ENCODE results near the gene MAML3. TPM values are rescaled to one million over a fixed set of nuclear protein-coding genes. Genes with fewer than 3 reads are reported as not detected.
A peak's percentile ranks its signal among the peaks of the same experiment; 100 is the strongest.

The MAML3 gene
- polyA plus RNA-seq, 6 donors from 2014 or later: 0.37 to 2.7 (median 1.1) TPM

DNA sequence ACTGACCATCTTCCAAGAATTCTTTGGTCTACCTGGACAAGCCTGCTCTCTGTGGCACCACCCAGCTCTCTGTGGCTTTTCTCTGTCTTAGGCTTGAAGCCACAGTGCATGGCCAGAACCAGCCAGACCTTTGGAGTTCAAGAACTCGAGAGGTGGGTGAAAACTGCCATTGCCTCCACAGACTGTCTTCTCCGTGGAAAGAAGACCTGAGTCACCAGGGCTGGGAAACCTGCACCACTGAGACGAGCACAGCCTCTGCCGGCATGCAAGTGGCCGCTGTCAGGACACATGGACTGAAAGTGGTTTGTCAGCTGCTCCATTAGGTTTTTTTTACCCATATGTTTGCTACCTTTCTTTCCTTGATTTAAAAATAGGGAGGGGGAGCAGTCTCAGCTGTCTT is 413.9 kb downstream of the MAML3 start:
- H3K27ac Mint-ChIP-seq: peak overlapping the region in 2 of 6 donors; percentile 14 to 15
- no peak for DNase-seq
- no peak overlapping the region for H3K4me3 Mint-ChIP-seq
- peaks cover 0 to 6% (median 5%) of the 10 kb centered on the region in 3 donors for H3K4me1 Mint-ChIP-seq
- ATAC-seq (ENCODE audit: low read depth in 2 of 2): no peak
- no peaks in the 10 kb centered on the region for H3K36me3 Mint-ChIP-seq
- H3K9me3 Mint-ChIP-seq: no peaks in the 10 kb centered on the region
- H3K27me3 Mint-ChIP-seq: peaks cover 0 to 9% (median 7%) of the 10 kb centered on the region in 3 donors

DNA sequence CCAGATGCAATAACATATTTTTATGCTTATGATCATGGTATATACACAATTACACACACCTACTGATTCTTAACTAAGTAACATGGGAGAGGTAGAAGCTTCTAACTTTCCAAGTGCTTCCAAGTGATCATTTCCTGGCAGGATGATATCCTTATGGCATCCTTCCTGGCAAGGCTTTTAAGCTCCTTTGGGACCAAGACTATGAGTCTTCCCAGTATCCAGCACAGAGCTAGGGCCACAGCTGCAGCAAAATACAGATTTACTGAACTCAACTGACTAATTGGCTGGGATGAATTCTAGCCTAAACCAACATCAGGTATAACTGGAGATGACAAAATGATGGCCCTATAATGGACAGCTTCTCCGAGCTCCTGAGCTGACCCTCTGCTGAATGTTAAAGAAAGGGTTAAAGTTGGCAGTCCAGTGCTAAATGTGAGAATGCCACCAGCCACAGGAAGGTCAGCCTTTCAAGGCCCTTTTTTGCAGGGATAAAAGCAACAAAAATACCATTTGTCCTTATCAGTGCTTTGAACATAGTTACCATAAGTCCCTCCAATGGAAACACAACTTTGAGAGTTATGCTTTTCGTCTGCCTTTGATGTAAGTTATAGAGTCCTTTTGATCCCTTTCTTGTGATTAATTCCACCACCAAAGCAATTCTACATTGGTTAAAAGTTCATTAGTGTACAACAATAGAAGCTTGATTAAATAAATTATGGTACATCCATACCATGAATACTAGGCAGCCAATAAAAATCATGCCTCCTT is 415.0 kb downstream of the MAML3 start:
- Mint-ChIP-seq H3K27me3 (peaks cover 0 to 20% (median 13%) of the 10 kb centered on the region in 3 donors), H3K9me3 (no peaks in the 10 kb centered on the region), H3K36me3 (no peaks in the 10 kb centered on the region), H3K4me1 (peaks cover 4 to 17% (median 13%) of the 10 kb centered on the region in 3 donors), H3K4me3 (no peak overlapping the region), H3K27ac (no peak overlapping the region)
- DNase-seq: no peak
- no peak for ATAC-seq (ENCODE audit: low read depth in 2 of 2)

DNA sequence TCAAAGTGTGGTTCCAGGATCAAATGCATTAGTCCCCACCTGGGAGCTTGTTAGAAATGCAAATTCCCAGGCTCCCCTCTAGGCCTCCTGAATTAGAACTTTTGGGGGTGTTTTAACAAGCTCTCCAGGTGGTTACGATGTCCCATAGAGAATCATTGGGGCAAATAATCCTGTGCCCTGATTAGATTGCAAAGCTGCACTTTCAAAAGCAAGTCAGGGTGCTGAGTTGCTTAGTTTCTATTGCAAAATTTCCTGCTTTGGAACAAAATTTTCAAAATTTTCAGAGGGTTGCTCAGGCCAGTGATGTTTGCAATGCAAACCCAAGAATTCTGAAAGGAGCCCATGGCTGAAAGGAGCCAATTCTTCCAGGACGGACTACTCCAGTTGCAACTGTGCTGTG is 417.3 kb downstream of the MAML3 start:
- H3K4me1 Mint-ChIP-seq: peaks cover 4 to 17% (median 13%) of the 10 kb centered on the region in 3 donors
- no peak for DNase-seq
- ATAC-seq (ENCODE audit: low read depth in 2 of 2): no peak
- no peaks in the 10 kb centered on the region for H3K36me3 Mint-ChIP-seq
- no peaks in the 10 kb centered on the region for H3K9me3 Mint-ChIP-seq
- H3K27me3 Mint-ChIP-seq: peaks cover 6 to 33% (median 24%) of the 10 kb centered on the region in 3 donors
- H3K27ac Mint-ChIP-seq: peak overlapping the region in 4 of 6 donors; percentile 34 to 91 (median 74)
- H3K4me3 Mint-ChIP-seq: peak overlapping the region in 3 of 8 donors; percentile 24 to 85 (median 69)

- ATAC-seq (ENCODE audit: low read depth in 2 of 2): no peak
- Mint-ChIP-seq H3K9me3 (no peaks in the 10 kb centered on the region), H3K4me3 (peak overlapping the region; percentile 20 to 85 (median 73)), H3K36me3 (no peaks in the 10 kb centered on the region), H3K4me1 (peaks cover 4 to 17% (median 13%) of the 10 kb centered on the region in 3 donors), H3K27ac (peak overlapping the region; percentile 34 to 91 (median 86)), H3K27me3 (peaks cover 6 to 33% (median 24%) of the 10 kb centered on the region in 3 donors)
- no peak for DNase-seq
Observed at GRCh38 chr4:139736274-139736660, 417.7 kb downstream of the MAML3 start.

DNA sequence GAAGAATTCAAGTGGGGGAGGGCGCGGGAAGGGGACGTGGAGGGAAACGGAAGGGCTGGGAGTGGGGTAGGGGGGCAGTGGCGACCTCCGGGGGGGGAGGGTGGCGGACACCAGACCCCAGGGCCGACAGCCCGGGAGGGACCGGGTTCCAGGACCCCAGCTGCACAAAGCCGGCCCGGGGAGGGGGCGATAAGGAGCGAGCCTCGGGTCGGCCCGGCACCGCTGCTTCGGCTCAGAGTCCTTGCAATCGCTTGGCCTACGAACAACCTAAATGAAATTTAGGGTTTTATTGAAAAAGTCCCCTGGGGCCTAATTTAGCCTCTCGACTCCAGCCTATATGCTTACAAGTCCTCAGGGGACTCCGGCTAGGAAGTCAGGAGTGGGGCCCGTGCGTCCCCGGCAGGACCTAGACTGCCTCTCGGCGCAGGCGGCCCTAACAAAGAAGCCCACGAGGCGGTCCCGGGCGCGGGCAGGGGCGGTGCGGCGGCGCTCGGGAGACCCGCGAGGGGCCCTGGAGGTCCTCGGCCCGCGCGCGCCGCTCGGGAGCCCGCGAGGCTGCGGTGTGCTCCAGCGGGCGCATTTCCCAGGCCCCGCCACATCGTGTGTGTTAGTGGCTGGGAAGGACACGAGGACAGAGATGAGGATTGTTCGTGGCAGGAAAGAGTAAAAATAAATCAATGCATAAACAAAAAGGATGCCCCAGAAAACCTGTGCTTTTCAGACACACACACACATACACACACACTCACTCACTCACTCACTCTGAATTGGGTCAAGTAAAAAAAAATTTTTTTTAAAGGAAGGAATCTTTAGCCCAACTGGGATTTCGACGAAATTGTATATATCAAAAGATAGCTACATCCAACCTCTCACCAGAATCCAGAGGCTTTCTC is 418.4 kb downstream of the MAML3 start:
- Mint-ChIP-seq H3K27me3 (peaks cover 6 to 33% (median 22%) of the 10 kb centered on the region in 3 donors), H3K36me3 (no peaks in the 10 kb centered on the region), H3K9me3 (no peaks in the 10 kb centered on the region), H3K4me1 (peaks cover 4 to 16% (median 13%) of the 10 kb centered on the region in 3 donors), H3K4me3 (peak overlapping the region; percentile 69 to 92 (median 85)), H3K27ac (peak overlapping the region; percentile 85 to 97 (median 91))
- DNase-seq (peak; percentile 28), ATAC-seq (ENCODE audit: low read depth in 2 of 2) (peak; percentile 13 to 25)

- DNase-seq: peak; percentile 86
- peak; percentile 88 to 91 for ATAC-seq (ENCODE audit: low read depth in 2 of 2)
Observed at GRCh38 chr4:139734875-139735380, 419.1 kb downstream of the MAML3 start.

DNA sequence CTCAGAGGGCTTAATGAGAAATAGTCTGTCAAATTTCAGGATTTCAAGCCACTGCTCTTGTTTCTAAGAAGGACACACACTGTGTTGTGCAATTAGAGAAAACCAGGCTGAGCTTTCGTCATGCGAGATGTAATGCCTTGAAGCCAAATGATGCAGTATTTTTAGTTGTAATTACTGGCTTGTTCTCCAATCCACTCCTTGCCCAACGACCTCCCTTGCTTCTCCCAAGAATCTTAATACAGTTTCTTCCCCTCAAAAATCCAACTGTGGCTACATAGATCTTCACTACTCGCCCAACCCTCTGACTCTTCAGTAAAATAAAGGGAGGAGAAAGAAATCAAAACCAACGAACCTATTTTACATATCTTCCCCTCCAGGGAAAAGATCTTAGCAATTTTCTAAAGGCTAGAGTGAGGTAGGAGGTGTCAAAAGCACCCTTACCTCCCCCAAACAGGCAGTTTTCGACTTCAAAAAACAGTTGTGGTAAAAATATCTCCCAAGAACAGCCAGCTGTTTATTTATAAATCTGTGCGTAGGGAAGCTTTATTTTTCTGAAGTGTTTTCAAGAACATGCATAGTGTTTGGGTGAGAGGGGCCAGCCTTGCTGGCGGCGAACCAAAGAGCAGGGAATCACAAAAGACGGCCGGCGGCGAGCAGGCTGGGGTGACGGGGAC is 419.6 kb downstream of the MAML3 start:
- DNase-seq (no peak), ATAC-seq (ENCODE audit: low read depth in 2 of 2) (no peak)
- Mint-ChIP-seq H3K27me3 (peaks cover 6 to 37% (median 17%) of the 10 kb centered on the region in 3 donors), H3K27ac (peak overlapping the region; percentile 51 to 93 (median 80)), H3K9me3 (no peaks in the 10 kb centered on the region), H3K4me1 (peaks cover 4 to 13% (median 12%) of the 10 kb centered on the region in 3 donors), H3K4me3 (peak overlapping the region; percentile 69 to 92 (median 85)), H3K36me3 (no peaks in the 10 kb centered on the region)

More at GRCh38 chr4:139734875-139735380, 419.1 kb downstream of the MAML3 start:
- Mint-ChIP-seq H3K9me3 (no peaks in the 10 kb centered on the region), H3K27ac (peak overlapping the region; percentile 67 to 97 (median 91)), H3K27me3 (peaks cover 6 to 34% (median 17%) of the 10 kb centered on the region in 3 donors), H3K4me1 (peaks cover 4 to 13% (median 12%) of the 10 kb centered on the region in 3 donors), H3K4me3 (peak overlapping the region; percentile 69 to 92 (median 85)), H3K36me3 (no peaks in the 10 kb centered on the region)

GRCh38 chr4:139732991-139733570 is 420.9 kb downstream of the MAML3 start:
- ATAC-seq (ENCODE audit: low read depth in 2 of 2) (no peak), DNase-seq (no peak)
- Mint-ChIP-seq H3K9me3 (no peaks in the 10 kb centered on the region), H3K4me3 (peak overlapping the region in 3 of 8 donors; percentile 15 to 79 (median 38)), H3K27ac (no peak overlapping the region), H3K27me3 (peaks cover 6 to 37% (median 17%) of the 10 kb centered on the region in 3 donors), H3K4me1 (peaks cover 4 to 13% (median 12%) of the 10 kb centered on the region in 3 donors), H3K36me3 (peaks cover 0 to 3% of the 10 kb centered on the region in 2 donors)

DNA sequence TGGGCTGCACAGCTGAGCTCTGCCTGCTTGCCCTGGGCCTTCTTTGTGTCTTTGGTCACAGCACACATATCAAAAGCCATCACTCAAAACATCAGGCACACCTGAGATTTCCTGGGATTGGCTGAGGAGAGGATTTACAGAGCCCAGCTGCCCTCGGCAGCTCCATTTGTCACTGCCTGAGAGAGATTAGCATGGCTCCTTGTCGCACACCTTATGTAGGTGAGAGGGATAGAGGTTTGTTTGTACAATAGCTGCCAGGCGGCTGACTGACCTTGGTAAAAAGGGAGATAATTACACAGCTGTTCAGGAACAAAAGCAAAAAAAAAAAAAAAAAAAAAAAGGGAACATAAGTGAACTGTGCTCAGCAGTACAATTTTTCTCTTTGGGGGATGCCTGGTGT is 425.1 kb downstream of the MAML3 start:
- H3K36me3 Mint-ChIP-seq: peaks cover 6 to 11% of the 10 kb centered on the region in 2 donors
- H3K9me3 Mint-ChIP-seq: no peaks in the 10 kb centered on the region
- H3K27ac Mint-ChIP-seq: peak overlapping the region in 1 of 6 donors; percentile 16
- no peak for DNase-seq
- no peaks in the 10 kb centered on the region for H3K4me1 Mint-ChIP-seq
- peaks cover 6 to 15% (median 9%) of the 10 kb centered on the region in 3 donors for H3K27me3 Mint-ChIP-seq
- no peak overlapping the region for H3K4me3 Mint-ChIP-seq
- ATAC-seq (ENCODE audit: low read depth in 2 of 2): no peak

DNA sequence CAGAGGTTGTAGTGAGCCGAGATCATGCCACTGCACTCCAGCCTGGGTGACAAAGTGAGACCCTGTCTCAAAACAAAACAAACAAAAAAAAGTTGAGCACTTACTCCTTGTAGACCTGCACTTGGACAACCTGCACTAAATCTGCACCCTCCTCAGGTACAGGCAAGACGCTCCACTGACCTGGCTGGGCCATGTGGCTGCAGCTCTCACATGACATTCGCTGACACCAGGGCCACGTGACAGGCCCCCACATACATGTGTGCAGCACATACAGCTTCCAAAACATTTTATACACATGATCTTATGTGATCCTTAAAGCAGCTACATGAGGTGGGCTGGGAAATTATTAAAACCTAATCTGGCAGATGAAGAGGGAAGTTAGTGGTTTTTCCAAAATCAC is 425.8 kb downstream of the MAML3 start:
- Mint-ChIP-seq H3K4me1 (no peaks in the 10 kb centered on the region), H3K36me3 (peaks cover 6 to 11% of the 10 kb centered on the region in 2 donors), H3K9me3 (no peaks in the 10 kb centered on the region), H3K27ac (no peak overlapping the region), H3K4me3 (no peak overlapping the region), H3K27me3 (peaks cover 4 to 11% (median 4%) of the 10 kb centered on the region in 3 donors)
- ATAC-seq (ENCODE audit: low read depth in 2 of 2) (no peak), DNase-seq (no peak)

- no peak overlapping the region for H3K27ac Mint-ChIP-seq
- no peak for DNase-seq
- H3K9me3 Mint-ChIP-seq: no peaks in the 10 kb centered on the region
- no peak for ATAC-seq (ENCODE audit: low read depth in 2 of 2)
- H3K4me3 Mint-ChIP-seq: no peak overlapping the region
- peaks cover 0 to 4% (median 0%) of the 10 kb centered on the region in 3 donors for H3K27me3 Mint-ChIP-seq
- no peaks in the 10 kb centered on the region for H3K4me1 Mint-ChIP-seq
- peaks cover 6 to 11% of the 10 kb centered on the region in 2 donors for H3K36me3 Mint-ChIP-seq
Observed at GRCh38 chr4:139726615-139727014, 427.4 kb downstream of the MAML3 start.

DNA sequence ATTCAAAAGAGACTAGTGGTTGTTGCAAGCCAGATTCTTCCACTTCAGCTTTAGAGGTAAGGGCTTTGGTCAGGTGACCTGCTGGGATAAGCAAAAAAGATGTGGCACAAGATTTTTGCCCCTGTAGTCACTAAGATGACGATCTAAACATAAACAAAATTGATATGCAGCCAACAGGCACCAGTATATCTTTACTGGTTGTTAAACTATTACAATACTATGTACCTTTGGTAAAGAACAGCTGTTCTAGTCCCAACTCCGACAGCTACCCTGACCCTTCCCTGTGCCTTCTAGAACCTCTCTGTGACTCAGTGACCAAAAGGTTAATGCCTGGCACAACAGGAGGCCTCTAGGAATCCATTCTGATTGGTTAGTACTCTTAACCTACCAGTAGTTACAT is 428.7 kb downstream of the MAML3 start:
- Mint-ChIP-seq H3K4me3 (no peak overlapping the region), H3K27me3 (peaks cover 0 to 4% (median 0%) of the 10 kb centered on the region in 3 donors), H3K36me3 (peaks cover 6 to 12% of the 10 kb centered on the region in 2 donors), H3K4me1 (no peaks in the 10 kb centered on the region), H3K27ac (no peak overlapping the region), H3K9me3 (no peaks in the 10 kb centered on the region)
- ATAC-seq (ENCODE audit: low read depth in 2 of 2): no peak
- DNase-seq: no peak
